ENCODE measurements around the gene CAMKK1.

DNA sequence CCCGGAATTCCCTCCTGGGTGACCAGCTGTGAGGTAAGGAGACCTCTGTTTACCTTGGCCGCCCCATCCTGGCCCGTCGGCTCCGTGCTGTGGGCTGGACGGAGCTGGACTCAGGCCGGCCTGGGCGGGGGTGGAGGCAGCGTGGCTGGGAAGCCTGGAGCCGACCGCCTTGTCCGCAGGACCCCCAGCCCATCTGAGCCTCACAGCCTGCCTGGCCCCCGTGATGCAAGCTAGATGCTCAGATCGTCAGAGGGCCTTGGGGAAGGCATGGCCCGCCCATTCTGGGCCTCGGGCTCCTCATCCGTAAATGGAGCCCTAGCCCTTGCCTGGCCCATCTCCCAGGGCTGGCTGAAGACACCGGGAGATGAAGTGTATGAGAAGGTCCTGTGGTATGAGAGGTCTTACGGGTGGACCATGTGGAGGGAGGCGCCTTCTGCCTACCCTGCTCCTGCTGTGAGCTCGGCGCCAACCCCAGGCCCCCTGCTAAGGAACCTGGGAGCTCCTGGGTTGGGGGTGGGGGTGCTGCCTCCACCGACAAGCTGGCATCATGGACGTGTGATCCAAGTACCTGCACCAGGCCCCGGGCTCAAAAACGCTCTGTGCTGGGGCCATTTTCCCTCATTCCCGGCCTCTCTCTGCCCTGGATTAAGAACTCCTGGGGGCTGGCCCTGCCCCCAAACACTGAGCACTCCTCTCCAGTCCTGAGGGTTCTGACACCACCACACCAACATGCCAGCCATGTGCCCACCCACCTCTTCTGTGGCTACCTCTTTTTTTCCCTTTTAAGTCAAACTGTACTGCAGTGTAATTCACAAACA, 28.9 kb upstream of the CAMKK1 start:
- TF ChIP-seq SUZ12 (IDR thresholded peaks at IDR 0.05; ENCODE audit: extremely low read depth, insufficient read depth, insufficient read length) (no peak), ZNF274 (IDR thresholded peaks at IDR 0.05; ENCODE audit: low read depth, low read length) (no peak), YY1 (IDR thresholded peaks at IDR 0.05; ENCODE audit: insufficient read depth, insufficient read length) (no peak)

Measured in NT2/D1 (cell line).